ENCODE measurements around the gene LSM2.

GRCh38 chr6:31794294-31794865 is 12.4 kb downstream of the LSM2 start:
- TF ChIP-seq, protein P1, sequence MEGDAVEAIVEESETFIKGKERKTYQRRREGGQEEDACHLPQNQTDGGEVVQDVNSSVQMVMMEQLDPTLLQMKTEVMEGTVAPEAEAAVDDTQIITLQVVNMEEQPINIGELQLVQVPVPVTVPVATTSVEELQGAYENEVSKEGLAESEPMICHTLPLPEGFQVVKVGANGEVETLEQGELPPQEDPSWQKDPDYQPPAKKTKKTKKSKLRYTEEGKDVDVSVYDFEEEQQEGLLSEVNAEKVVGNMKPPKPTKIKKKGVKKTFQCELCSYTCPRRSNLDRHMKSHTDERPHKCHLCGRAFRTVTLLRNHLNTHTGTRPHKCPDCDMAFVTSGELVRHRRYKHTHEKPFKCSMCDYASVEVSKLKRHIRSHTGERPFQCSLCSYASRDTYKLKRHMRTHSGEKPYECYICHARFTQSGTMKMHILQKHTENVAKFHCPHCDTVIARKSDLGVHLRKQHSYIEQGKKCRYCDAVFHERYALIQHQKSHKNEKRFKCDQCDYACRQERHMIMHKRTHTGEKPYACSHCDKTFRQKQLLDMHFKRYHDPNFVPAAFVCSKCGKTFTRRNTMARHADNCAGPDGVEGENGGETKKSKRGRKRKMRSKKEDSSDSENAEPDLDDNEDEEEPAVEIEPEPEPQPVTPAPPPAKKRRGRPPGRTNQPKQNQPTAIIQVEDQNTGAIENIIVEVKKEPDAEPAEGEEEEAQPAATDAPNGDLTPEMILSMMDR (IDR thresholded peaks at IDR 0.05): no peak
- TF ChIP-seq BCL3 (IDR thresholded peaks at IDR 0.05) (no peak), CEBPB (IDR thresholded peaks at IDR 0.05) (no peak), EP300 (IDR thresholded peaks at IDR 0.05) (no peak), GATA3 (IDR thresholded peaks at IDR 0.05; ENCODE audit: borderline replicate concordance) (no peak), MAZ (IDR thresholded peaks at IDR 0.05; ENCODE audit: borderline replicate concordance, low read depth, low read length) (no peak), POLR2AphosphoS2 (conservative IDR thresholded peaks at IDR 0.05; ENCODE audit: low read length) (no peak), SMC3 (IDR thresholded peaks at IDR 0.05) (no peak), POLR2A (IDR thresholded peaks at IDR 0.05; ENCODE audit: low read length) (no peak), RARB (CRISPR knock-in tag; IDR thresholded peaks at IDR 0.05) (no peak), CBX2 (IDR thresholded peaks at IDR 0.05; ENCODE audit: borderline replicate concordance, low read depth) (no peak), NFE2L2 (conservative IDR thresholded peaks at IDR 0.05; ENCODE audit: low read length) (no peak), KDM5A (IDR thresholded peaks at IDR 0.05) (no peak), RAD21 (conservative IDR thresholded peaks at IDR 0.05 in 1 of 2, IDR thresholded peaks at IDR 0.05 in 1 of 2) (no peak)

Measured in A549 (cell line).